Astrocyte (in vitro differentiated cells and primary cell): ENCODE data around the gene ANKRD49. TPM values are rescaled to one million over a fixed set of nuclear protein-coding genes. Genes with fewer than 3 reads are reported as not detected.
"Not testable (repeated sequence)": the region's sequence is repeated elsewhere in the genome, so short reads cannot be mapped to it uniquely, and the experiment has no call there.

Experiments
- DNase-seq: peaks from one replicate; pipeline ENCODE4 v3.0.0-alpha.2; 2010; ENCODE audit warnings: low read depth
- FAIRE-seq: peaks from 2 replicates; lab custom pipeline; 2011; peaks lifted over from hg19 to GRCh38; lab: Jason Lieb, UNC
- H2AFZ ChIP-seq: 2 replicates; pipeline ENCODE4 v1.6.0; 2012; ENCODE audit warnings: low read depth, low read length, inconsistent platforms
- H3K27ac ChIP-seq: 2 replicates; pipeline ENCODE4 v1.5.1; 2011; ENCODE audit warnings: low read depth, low read length, inconsistent platforms
- H3K27me3 ChIP-seq: 2 replicates; pipeline ENCODE4 v1.6.0; 2011; ENCODE audit warnings: low read length, inconsistent platforms; ENCODE audit not compliant: insufficient read depth
- H3K36me3 ChIP-seq: 2 replicates; pipeline ENCODE4 v1.5.1; 2011; ENCODE audit warnings: low read length, inconsistent platforms; ENCODE audit not compliant: insufficient read depth
- H3K4me1 ChIP-seq: 2 replicates; pipeline ENCODE4 v1.5.1; 2011; ENCODE audit warnings: low read length, inconsistent platforms; ENCODE audit not compliant: insufficient read depth
- H3K4me2 ChIP-seq: 2 replicates; pipeline ENCODE4 v1.6.0; 2012; ENCODE audit warnings: low read length, inconsistent platforms
- H3K4me3 ChIP-seq: 2 replicates; pipeline ENCODE4 v1.5.1; 2011; ENCODE audit warnings: low read depth, mild to moderate bottlenecking, low read length, inconsistent platforms; ENCODE audit not compliant: insufficient read depth
- H3K79me2 ChIP-seq: 2 replicates; pipeline ENCODE4 v1.6.0; 2012; ENCODE audit warnings: mild to moderate bottlenecking, low read length, inconsistent platforms; ENCODE audit not compliant: insufficient read depth
- H3K9ac ChIP-seq: 2 replicates; pipeline ENCODE4 v1.6.0; 2012; ENCODE audit warnings: mild to moderate bottlenecking, low read length, inconsistent platforms
- H3K9me3 ChIP-seq: 2 replicates; pipeline ENCODE4 v1.5.1; 2012; ENCODE audit warnings: low read depth, mild to moderate bottlenecking, low read length, inconsistent platforms; ENCODE audit not compliant: insufficient read depth
- H4K20me1 ChIP-seq: 2 replicates; pipeline ENCODE4 v1.6.0; 2012; ENCODE audit warnings: low read length, inconsistent platforms; ENCODE audit not compliant: insufficient read depth
- H3K27ac Mint-ChIP-seq: one replicate; pipeline ENCODE4 v1.8.0; 2021; ENCODE audit warnings: mild to moderate bottlenecking, mixed read lengths; ENCODE audit not compliant: unreplicated experiment
- H3K27me3 Mint-ChIP-seq: one replicate; pipeline ENCODE4 v1.8.0; 2021; ENCODE audit warnings: low read depth, mixed read lengths; ENCODE audit not compliant: unreplicated experiment
- H3K36me3 Mint-ChIP-seq: one replicate; pipeline ENCODE4 v1.8.0; 2021; ENCODE audit warnings: low read depth, mixed read lengths; ENCODE audit not compliant: unreplicated experiment
- H3K4me1 Mint-ChIP-seq: one replicate; pipeline ENCODE4 v1.8.0; 2021; ENCODE audit warnings: low read depth, mixed read lengths; ENCODE audit not compliant: unreplicated experiment
- H3K4me3 Mint-ChIP-seq: one replicate; pipeline ENCODE4 v1.8.0; 2021; ENCODE audit warnings: mild to moderate bottlenecking, moderate library complexity, mixed read lengths; ENCODE audit not compliant: unreplicated experiment
- H3K9me3 Mint-ChIP-seq: one replicate; pipeline ENCODE4 v1.8.0; 2021; ENCODE audit warnings: mild to moderate bottlenecking, mixed read lengths; ENCODE audit not compliant: unreplicated experiment
- CTCF ChIP-seq: IDR thresholded peaks from 2 replicates; pipeline ENCODE4 v1.5.1; 2011; ENCODE audit warnings: low read depth, mild to moderate bottlenecking, inconsistent platforms, low read length, moderate library complexity; ENCODE audit not compliant: insufficient read depth
- EZH2 ChIP-seq: IDR thresholded peaks from 2 replicates; pipeline ENCODE4 v1.6.1; 2012; ENCODE audit warnings: mild to moderate bottlenecking, low read length, inconsistent platforms; ENCODE audit not compliant: insufficient read depth
- total RNA-seq: library from RNA; stranded (reverse); gene quantifications from 2 replicates; pipeline ENCODE4 v1.2.1, GENCODE V29; 2021

ANKRD49 gene
- total RNA-seq, 1 donor from 2014 or later = 10.3 TPM

DNA sequence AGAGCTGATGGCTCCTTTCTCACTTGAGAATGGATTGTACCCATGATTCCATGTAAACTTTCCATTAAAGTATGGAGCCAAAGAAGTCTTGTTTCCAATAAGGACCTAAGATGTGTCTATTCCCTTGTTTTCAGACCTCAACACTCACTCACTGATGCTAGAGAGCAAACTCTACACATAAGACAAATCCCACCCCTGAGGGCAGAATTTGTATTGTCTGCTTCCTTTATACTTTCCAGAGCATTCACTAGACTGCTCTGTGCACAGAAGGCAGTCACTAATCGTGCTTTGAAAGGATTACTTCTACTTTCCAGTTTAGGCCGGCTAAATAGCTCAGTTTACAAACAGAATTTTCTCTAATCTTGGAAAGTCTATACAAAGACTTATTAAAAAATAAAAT lies 6.4 kb downstream of the ANKRD49 start:
- H3K4me1 Mint-ChIP-seq = peaks cover 6% of the 10 kb centered on the region
- H3K79me2 ChIP-seq = peaks cover 5% of the 10 kb centered on the region
- peaks cover 12% of the 10 kb centered on the region for H3K36me3 ChIP-seq
- H3K4me3 Mint-ChIP-seq = no peak overlapping the region
- no peaks in the 10 kb centered on the region for H4K20me1 ChIP-seq
- H3K27ac Mint-ChIP-seq = no peak overlapping the region
- no peak overlapping the region for H3K9ac ChIP-seq
- H3K27me3 Mint-ChIP-seq = no peaks in the 10 kb centered on the region
- DNase-seq = no peak
- H3K4me2 ChIP-seq = no peak overlapping the region
- FAIRE-seq = peak; percentile 63
- H3K27me3 ChIP-seq = no peaks in the 10 kb centered on the region
- no peak overlapping the region for H3K4me3 ChIP-seq
- H3K9me3 Mint-ChIP-seq = no peaks in the 10 kb centered on the region
- no peaks in the 10 kb centered on the region for H3K9me3 ChIP-seq
- TF ChIP-seq CTCF = no peak
- no peak for TF ChIP-seq EZH2
- no peak overlapping the region for H3K27ac ChIP-seq
- H2AFZ ChIP-seq = no peak overlapping the region
- H3K36me3 Mint-ChIP-seq = peaks cover 3% of the 10 kb centered on the region
- no peaks in the 10 kb centered on the region for H3K4me1 ChIP-seq

DNA sequence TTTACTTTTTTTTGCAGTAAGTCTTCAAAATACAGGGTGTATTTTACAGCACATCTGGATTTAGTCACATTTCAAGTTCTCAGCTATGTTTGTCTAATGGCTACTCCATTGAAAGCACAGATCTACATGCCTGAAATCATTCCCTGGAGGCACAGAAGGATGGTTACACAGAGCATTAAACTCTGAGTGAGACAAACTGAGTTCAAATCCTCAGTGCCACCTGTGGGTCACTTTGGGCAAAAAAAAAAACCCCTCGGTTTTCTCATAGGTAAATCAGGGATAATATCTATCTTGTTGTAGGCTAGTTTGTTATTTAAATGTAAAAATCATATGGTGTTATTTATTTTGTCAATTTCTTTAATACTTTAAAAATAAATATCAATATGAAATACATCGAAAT lies 7.7 kb downstream of the ANKRD49 start:
- Histone ChIP-seq H3K4me2 (no peak overlapping the region), H3K4me1 (no peaks in the 10 kb centered on the region), H3K9me3 (no peaks in the 10 kb centered on the region), H3K4me3 (no peak overlapping the region), H3K27ac (no peak overlapping the region), H3K27me3 (no peaks in the 10 kb centered on the region), H3K79me2 (no peaks in the 10 kb centered on the region), H3K36me3 (peaks cover 12% of the 10 kb centered on the region), H3K9ac (no peak overlapping the region), H4K20me1 (no peaks in the 10 kb centered on the region), H2AFZ (no peak overlapping the region)
- FAIRE-seq (no peak), DNase-seq (no peak)
- H3K4me3 Mint-ChIP-seq = no peak overlapping the region
- H3K9me3 Mint-ChIP-seq = no peaks in the 10 kb centered on the region
- peaks cover 3% of the 10 kb centered on the region for H3K36me3 Mint-ChIP-seq
- no peaks in the 10 kb centered on the region for H3K4me1 Mint-ChIP-seq
- H3K27me3 Mint-ChIP-seq = no peaks in the 10 kb centered on the region
- H3K27ac Mint-ChIP-seq = no peak overlapping the region
- TF ChIP-seq CTCF = no peak

DNA sequence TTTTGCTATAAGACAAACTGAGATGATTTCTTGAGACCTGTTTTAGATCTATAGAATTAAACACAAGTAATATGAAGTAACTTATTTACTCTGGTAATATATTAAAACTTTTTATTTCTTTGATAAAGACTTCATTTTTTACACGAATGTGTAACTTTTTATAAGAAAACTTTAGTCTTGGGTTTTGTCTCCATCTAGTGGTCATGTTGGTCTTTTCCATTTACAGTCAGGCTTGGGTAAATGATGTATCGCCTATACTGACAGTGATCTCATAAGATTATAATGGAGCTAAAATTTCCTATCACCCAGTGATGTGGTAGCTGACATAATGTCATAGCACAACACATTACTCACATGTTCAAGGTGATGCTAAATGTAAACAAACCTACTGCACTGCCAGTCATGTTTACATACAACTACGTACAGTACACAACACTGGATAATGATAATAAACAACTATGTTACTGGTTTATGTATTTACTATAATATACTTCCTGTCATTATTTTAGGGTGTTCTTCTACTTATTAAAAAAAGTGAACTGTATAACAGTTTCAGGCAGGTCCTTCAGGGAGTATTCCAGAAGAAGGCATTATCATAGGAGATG lies 11.0 kb downstream of the ANKRD49 start:
- Mint-ChIP-seq H3K27me3 (no peaks in the 10 kb centered on the region), H3K9me3 (no peaks in the 10 kb centered on the region), H3K4me3 (no peak overlapping the region), H3K27ac (no peak overlapping the region), H3K36me3 (no peaks in the 10 kb centered on the region), H3K4me1 (no peaks in the 10 kb centered on the region)
- H2AFZ ChIP-seq = no peak overlapping the region
- no peaks in the 10 kb centered on the region for H3K79me2 ChIP-seq
- H3K9ac ChIP-seq = no peak overlapping the region
- no peak overlapping the region for H3K4me2 ChIP-seq
- DNase-seq (peak; percentile 24), FAIRE-seq (peak; percentile 50)
- H3K27ac ChIP-seq = no peak overlapping the region
- H3K9me3 ChIP-seq = no peaks in the 10 kb centered on the region
- H3K36me3 ChIP-seq = no peaks in the 10 kb centered on the region
- no peaks in the 10 kb centered on the region for H4K20me1 ChIP-seq
- H3K27me3 ChIP-seq = no peaks in the 10 kb centered on the region
- H3K4me1 ChIP-seq = no peaks in the 10 kb centered on the region
- H3K4me3 ChIP-seq = no peak overlapping the region
- TF ChIP-seq CTCF (peak; percentile 76), EZH2 (no peak)

GRCh38 chr11:94506513-94506912 lies 12.7 kb downstream of the ANKRD49 start:
- not testable (repeated sequence) for H3K4me1 Mint-ChIP-seq, H3K27ac ChIP-seq, H3K9me3 Mint-ChIP-seq, H3K36me3 Mint-ChIP-seq, H3K4me2 ChIP-seq, H3K4me1 ChIP-seq, H3K27me3 ChIP-seq, H4K20me1 ChIP-seq, H3K36me3 ChIP-seq, H3K9me3 ChIP-seq, H2AFZ ChIP-seq, H3K4me3 Mint-ChIP-seq, H3K27me3 Mint-ChIP-seq, FAIRE-seq, H3K79me2 ChIP-seq, DNase-seq, H3K27ac Mint-ChIP-seq, H3K4me3 ChIP-seq, H3K9ac ChIP-seq
